ENCODE results near the gene NHLRC4. TPM values are rescaled to one million over a fixed set of nuclear protein-coding genes. Genes with fewer than 3 reads are reported as not detected.

The NHLRC4 gene
- total and polyA plus RNA-seq, 4 donors: 2.3 to 8.6 (median 5.7) TPM

DNA sequence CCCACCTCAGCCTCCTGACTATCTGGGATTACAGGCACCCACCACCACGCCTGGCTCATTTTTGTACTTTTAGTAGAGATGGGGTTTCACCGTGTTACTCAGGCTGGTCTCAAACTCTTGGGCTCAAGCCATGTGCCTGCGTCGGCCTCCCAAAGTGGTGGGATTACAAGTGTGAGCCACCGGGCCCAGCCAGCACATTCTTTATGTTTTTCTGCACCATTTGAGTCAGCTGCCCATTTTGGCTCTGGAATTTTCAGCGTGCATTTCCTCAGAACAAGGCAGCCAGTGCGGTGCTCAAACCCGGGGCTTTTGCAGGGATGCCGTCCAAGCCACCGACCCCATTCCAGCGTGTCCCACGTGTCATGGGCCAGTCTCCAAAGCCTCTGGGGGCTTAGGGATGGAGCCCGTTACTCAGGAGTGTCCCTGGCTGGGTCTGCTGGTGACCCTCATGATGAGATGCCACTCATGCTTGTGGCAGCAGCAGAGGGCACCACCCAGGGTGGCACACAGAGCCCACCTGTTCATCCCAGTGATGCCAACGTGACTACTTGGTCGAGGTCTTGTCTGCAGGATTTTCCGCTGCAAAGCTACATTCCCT, 19.3 kb downstream of the NHLRC4 start:
- Histone ChIP-seq H3K27me3 (ENCODE audit: control insufficient read depth in 3 of 3, insufficient read depth in 3 of 3, low read length in 2 of 3) (no peaks in the 10 kb centered on the region), H3K27ac (ENCODE audit: low read depth in 1 of 2, low read length in 1 of 2) (no peak overlapping the region), H3K36me3 (ENCODE audit: control insufficient read depth in 4 of 4, insufficient read depth in 4 of 4, low read length in 4 of 4) (peaks cover 0 to 9% (median 0%) of the 10 kb centered on the region in 4 donors), H3K4me3 (no peak overlapping the region), H3K9ac (ENCODE audit: insufficient read depth in 1 of 2, low read length in 2 of 2) (no peak overlapping the region), H3K9me3 (ENCODE audit: control insufficient read depth in 4 of 4, insufficient read depth in 3 of 4, low read length in 3 of 4) (no peaks in the 10 kb centered on the region), H3K4me1 (ENCODE audit: control insufficient read depth in 5 of 5, insufficient read depth in 5 of 5, low read length in 5 of 5) (peaks cover 0 to 30% (median 9%) of the 10 kb centered on the region in 5 donors)
- 46 to 63% methylated on average over 16 of the region's 16 CpGs for WGBS, 2 donors
- TF ChIP-seq, protein P1, sequence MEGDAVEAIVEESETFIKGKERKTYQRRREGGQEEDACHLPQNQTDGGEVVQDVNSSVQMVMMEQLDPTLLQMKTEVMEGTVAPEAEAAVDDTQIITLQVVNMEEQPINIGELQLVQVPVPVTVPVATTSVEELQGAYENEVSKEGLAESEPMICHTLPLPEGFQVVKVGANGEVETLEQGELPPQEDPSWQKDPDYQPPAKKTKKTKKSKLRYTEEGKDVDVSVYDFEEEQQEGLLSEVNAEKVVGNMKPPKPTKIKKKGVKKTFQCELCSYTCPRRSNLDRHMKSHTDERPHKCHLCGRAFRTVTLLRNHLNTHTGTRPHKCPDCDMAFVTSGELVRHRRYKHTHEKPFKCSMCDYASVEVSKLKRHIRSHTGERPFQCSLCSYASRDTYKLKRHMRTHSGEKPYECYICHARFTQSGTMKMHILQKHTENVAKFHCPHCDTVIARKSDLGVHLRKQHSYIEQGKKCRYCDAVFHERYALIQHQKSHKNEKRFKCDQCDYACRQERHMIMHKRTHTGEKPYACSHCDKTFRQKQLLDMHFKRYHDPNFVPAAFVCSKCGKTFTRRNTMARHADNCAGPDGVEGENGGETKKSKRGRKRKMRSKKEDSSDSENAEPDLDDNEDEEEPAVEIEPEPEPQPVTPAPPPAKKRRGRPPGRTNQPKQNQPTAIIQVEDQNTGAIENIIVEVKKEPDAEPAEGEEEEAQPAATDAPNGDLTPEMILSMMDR (IDR thresholded peaks at IDR 0.05; ENCODE audit: control extremely low read depth, extremely low read depth): no peak
- DNase-seq: no peak
- no peak for ATAC-seq (ENCODE audit: insufficient read depth, low FRiP score)

- ATAC-seq (ENCODE audit: insufficient read depth, low FRiP score) (no peak), DNase-seq (no peak)
- H3K9me3 ChIP-seq (ENCODE audit: control insufficient read depth in 4 of 4, insufficient read depth in 3 of 4, low read length in 3 of 4): no peaks in the 10 kb centered on the region
- no peak overlapping the region for H3K27ac ChIP-seq (ENCODE audit: low read depth in 1 of 2, low read length in 1 of 2)
- no peak overlapping the region for H3K9ac ChIP-seq (ENCODE audit: insufficient read depth in 1 of 2, low read length in 2 of 2)
- H3K4me3 ChIP-seq: no peak overlapping the region
- peaks cover 0 to 35% (median 14%) of the 10 kb centered on the region in 5 donors for H3K4me1 ChIP-seq (ENCODE audit: control insufficient read depth in 5 of 5, insufficient read depth in 5 of 5, low read length in 5 of 5)
- peaks cover 0 to 8% (median 0%) of the 10 kb centered on the region in 4 donors for H3K36me3 ChIP-seq (ENCODE audit: control insufficient read depth in 4 of 4, insufficient read depth in 4 of 4, low read length in 4 of 4)
- TF ChIP-seq, protein P1 (IDR thresholded peaks at IDR 0.05; ENCODE audit: control extremely low read depth, extremely low read depth): no peak
- 79 to 82% methylated on average over 14 of the region's 14 CpGs for WGBS, 2 donors
- no peaks in the 10 kb centered on the region for H3K27me3 ChIP-seq (ENCODE audit: control insufficient read depth in 3 of 3, insufficient read depth in 3 of 3, low read length in 2 of 3)
Measured at GRCh38 chr16:586645-587590, 20.1 kb downstream of the NHLRC4 start.

GRCh38 chr16:588639-588888, 21.8 kb downstream of the NHLRC4 start:
- H3K9me3 ChIP-seq (ENCODE audit: control insufficient read depth in 4 of 4, insufficient read depth in 3 of 4, low read length in 3 of 4): no peaks in the 10 kb centered on the region
- peak overlapping the region; percentile 94 to 99 for H3K27ac ChIP-seq (ENCODE audit: low read depth in 1 of 2, low read length in 1 of 2)
- no peak for ATAC-seq (ENCODE audit: insufficient read depth, low FRiP score)
- no peaks in the 10 kb centered on the region for H3K27me3 ChIP-seq (ENCODE audit: control insufficient read depth in 3 of 3, insufficient read depth in 3 of 3, low read length in 2 of 3)
- TF ChIP-seq, protein P1 (IDR thresholded peaks at IDR 0.05; ENCODE audit: control extremely low read depth, extremely low read depth): no peak
- H3K36me3 ChIP-seq (ENCODE audit: control insufficient read depth in 4 of 4, insufficient read depth in 4 of 4, low read length in 4 of 4): no peaks in the 10 kb centered on the region
- H3K9ac ChIP-seq (ENCODE audit: insufficient read depth in 1 of 2, low read length in 2 of 2): peak overlapping the region; percentile 56 to 63
- H3K4me3 ChIP-seq: peak overlapping the region; percentile 84
- 0% methylated on average over 21 of the region's 21 CpGs for WGBS, 2 donors
- DNase-seq: peak; percentile 55 to 70 (median 61)
- peaks cover 0 to 52% (median 25%) of the 10 kb centered on the region in 5 donors for H3K4me1 ChIP-seq (ENCODE audit: control insufficient read depth in 5 of 5, insufficient read depth in 5 of 5, low read length in 5 of 5)

Data from lung (tissue), 12 donors.